Spleen (tissue), 11 donors: ENCODE measurements around the gene CD300H. TPM values are rescaled to one million over a fixed set of nuclear protein-coding genes. Genes with fewer than 3 reads are reported as not detected.

Experiments used
- DNase-seq: peaks from one replicate; pipeline ENCODE4 v3.0.0-alpha.2; 2020
- H3K27ac ChIP-seq, 8 donors: fragments of 200-600 bp; sonication (generic) in 7 of 8; 1 replicate in 4 of 8; 2 replicates in 4 of 8; pipeline versions ENCODE4 v1.5.0 to v1.8.0; 2016 to 2021; ENCODE audit warnings: inconsistent platforms in 4 of 8, mild to moderate bottlenecking in 4 of 8, moderate library complexity in 1 of 8
- H3K27me3 ChIP-seq, 7 donors: fragments of 200-600 bp; sonication (generic) in 6 of 7; replicated peaks in 1 of 7; 1 replicate in 4 of 7; 2 replicates in 3 of 7; pipeline versions ENCODE4 v1.5.0 to v1.8.0; 2016 to 2021; ENCODE audit warnings: inconsistent platforms in 3 of 7, mild to moderate bottlenecking in 1 of 7
- H3K36me3 ChIP-seq, 6 donors: fragments of 200-600 bp; sonication (generic) in 5 of 6; 1 replicate in 4 of 6; 2 replicates in 2 of 6; pipeline versions ENCODE4 v1.5.0 to v1.8.0; 2016 to 2021; ENCODE audit warnings: inconsistent platforms in 2 of 6
- H3K4me1 ChIP-seq, 6 donors: fragments of 200-600 bp; sonication (generic) in 5 of 6; 1 replicate in 3 of 6; 2 replicates in 3 of 6; pipeline versions ENCODE4 v1.5.0 to v1.8.0; 2016 to 2021; ENCODE audit warnings: inconsistent platforms in 3 of 6
- H3K4me3 ChIP-seq, 8 donors: fragments of 200-600 bp; sonication (generic) in 7 of 8; 1 replicate in 4 of 8; 2 replicates in 4 of 8; pipeline versions ENCODE4 v1.5.0 to v1.8.0; 2016 to 2021; ENCODE audit warnings: inconsistent platforms in 4 of 8, mild to moderate bottlenecking in 4 of 8, moderate library complexity in 2 of 8
- H3K9me3 ChIP-seq, 8 donors: fragments of 200-600 bp; sonication (generic) in 7 of 8; 1 replicate in 4 of 8; 2 replicates in 4 of 8; pipeline versions ENCODE4 v1.5.0 to v1.8.0; 2016 to 2021; ENCODE audit warnings: inconsistent platforms in 4 of 8
- CTCF ChIP-seq, 11 experiments: fragments of 200-600 bp in 7 of 11; fragments of 450-650 bp in 4 of 11; sonication (generic) in 4 of 11; IDR thresholded peaks in 8 of 11; conservative IDR thresholded peaks in 3 of 11; 1 replicate in 7 of 11; 2 replicates in 4 of 11; pipeline versions ENCODE4 v1.4.0 to v1.8.0; 2016 to 2021; ENCODE audit warnings: antibody characterized with exemption in 11 of 11, inconsistent platforms in 4 of 11, mild to moderate bottlenecking in 1 of 11
- POLR2A ChIP-seq, 3 donors: fragments of 450-650 bp; IDR thresholded peaks; one replicate each; pipeline ENCODE4 v1.5.1; 2017; ENCODE audit warnings: antibody characterized with exemption in 3 of 3, mild to moderate bottlenecking in 1 of 3
- POLR2AphosphoS5 ChIP-seq, 3 donors: sonication (generic); formaldehyde crosslinking; IDR thresholded peaks; one replicate each; pipeline ENCODE4 v1.5.1; 2017; ENCODE audit warnings: antibody characterized with exemption in 3 of 3
- WGBS, 5 donors: extraction: QIAGEN DNeasy Blood & Tissue Kit in 3 of 5; methylation state at CpG; one replicate each; pipeline versions ENCODE4 v1.1.5 to v1.1.7; 2013 to 2018; 5-methylcytosine and 5-hydroxymethylcytosine counted together
- intact Hi-C: fragments of 100-400 bp; cut with DNase I; formaldehyde crosslinking; loops from one replicate; pipeline ENCODE4 v1.15.0; 2023; ENCODE audit warnings: low total_unique reads
- polyA plus RNA-seq, 3 donors: library from polyadenylated mRNA; stranded (reverse); fragments of 200-250 nt; gene quantifications; one replicate each; pipeline ENCODE4 v1.2.1, GENCODE V29; 2013
- total RNA-seq, 7 donors: library from RNA; depleted of rRNA in 3 of 7; stranded (reverse); fragments of >200 nt in 3 of 7; fragmentation: NEBNext Ultra II Directional in 4 of 7; extraction: Animal tissue kit (Norgen Biotek cat#: 25700) in 4 of 7; gene quantifications; one replicate each; pipeline versions ENCODE4 v1.1.0 to v1.2.1, GENCODE V29; 2016 to 2021
- donor health status: healthy with polysubstance abuse.
- donor health status: DM: no; HTN: no; CAD: no; lungs with moderate emphysema.
- donor health status: DM: no; HTN: no; CAD: no.
- donor health status: Bipolar disorder and iron deficiency.
- donor health status: healthy.
- donor health status: DM: no; HTN: no; CAD: no.
- donor health status: DM: yes; HTN: yes; CAD: no.

Gene CD300H
- total and polyA plus RNA-seq, 10 donors = 1.5 to 20.0 (median 3.7) TPM; not detected in 2

GRCh38 chr17:74544991-74545842 lies 22.1 kb downstream of the CD300H start:
- H3K27ac ChIP-seq = peak overlapping the region in 6 of 8 donors; percentile 26 to 79 (median 52)
- intact Hi-C loops = no loop called here
- peaks cover 0 to 7% (median 0%) of the 10 kb centered on the region in 6 donors for H3K36me3 ChIP-seq
- H3K9me3 ChIP-seq = no peaks in the 10 kb centered on the region
- H3K4me1 ChIP-seq = peaks cover 0 to 23% (median 2%) of the 10 kb centered on the region in 6 donors
- TF ChIP-seq CTCF (IDR thresholded peaks at IDR 0.05 in 8 of 11, conservative IDR thresholded peaks at IDR 0.05 in 3 of 11) (no peak), POLR2A (IDR thresholded peaks at IDR 0.05) (no peak), POLR2AphosphoS5 (IDR thresholded peaks at IDR 0.05) (no peak)
- H3K4me3 ChIP-seq = peak overlapping the region in 2 of 8 donors; percentile 22 to 45
- WGBS, 5 donors = 69 to 84% (median 78%) methylated on average over 14 to 16 of the region's 16 CpGs
- DNase-seq = no peak
- peaks cover 0 to 10% (median 0%) of the 10 kb centered on the region in 7 donors for H3K27me3 ChIP-seq

- Histone ChIP-seq H3K27me3 (peaks cover 0 to 3% (median 0%) of the 10 kb centered on the region in 7 donors), H3K27ac (no peak overlapping the region), H3K4me1 (peaks cover 0 to 23% (median 2%) of the 10 kb centered on the region in 6 donors), H3K36me3 (peaks cover 0 to 7% (median 0%) of the 10 kb centered on the region in 6 donors), H3K4me3 (no peak overlapping the region), H3K9me3 (no peaks in the 10 kb centered on the region)
- no peak for DNase-seq
- no peak for TF ChIP-seq POLR2AphosphoS5 (IDR thresholded peaks at IDR 0.05)
- no peak for TF ChIP-seq CTCF (IDR thresholded peaks at IDR 0.05 in 8 of 11, conservative IDR thresholded peaks at IDR 0.05 in 3 of 11)
- no peak for TF ChIP-seq POLR2A (IDR thresholded peaks at IDR 0.05)
- 88 to 94% (median 91%) methylated on average over 15 to 18 of the region's 18 CpGs for WGBS, 5 donors
- intact Hi-C loops = no loop called here
Measured at GRCh38 chr17:74543891-74544760, 23.2 kb downstream of the CD300H start.

GRCh38 chr17:74543406-74543805 lies 23.9 kb downstream of the CD300H start:
- H3K36me3 ChIP-seq = peaks cover 0 to 7% (median 0%) of the 10 kb centered on the region in 6 donors
- no peak for TF ChIP-seq POLR2A (IDR thresholded peaks at IDR 0.05)
- TF ChIP-seq POLR2AphosphoS5 (IDR thresholded peaks at IDR 0.05) = no peak
- no peak for TF ChIP-seq CTCF (IDR thresholded peaks at IDR 0.05 in 8 of 11, conservative IDR thresholded peaks at IDR 0.05 in 3 of 11)
- no peaks in the 10 kb centered on the region for H3K9me3 ChIP-seq
- no peak overlapping the region for H3K4me3 ChIP-seq
- WGBS, 5 donors = 68 to 85% (median 77%) methylated on average over 13 to 14 of the region's 14 CpGs
- no peak for DNase-seq
- peaks cover 0 to 23% (median 2%) of the 10 kb centered on the region in 6 donors for H3K4me1 ChIP-seq
- H3K27ac ChIP-seq = no peak overlapping the region
- no peaks in the 10 kb centered on the region for H3K27me3 ChIP-seq
- intact Hi-C loops = no loop called here
